HepG2 (cell line): ENCODE measurements around the gene GSTA5. TPM values are rescaled to one million over a fixed set of nuclear protein-coding genes. Genes with fewer than 3 reads are reported as not detected.

ENCODE experiments used
- ARID5B ChIP-seq: IDR thresholded peaks from 2 replicates; pipeline ENCODE4 v1.4.0; 2020; ENCODE audit warnings: mild to moderate bottlenecking, missing genetic modification reagents
- BCL6 ChIP-seq: IDR thresholded peaks from 2 replicates; pipeline ENCODE4 v1.6.1; 2016; ENCODE audit warnings: missing genetic modification reagents, missing compliant biosample characterization
- CREM ChIP-seq, 2 experiments: sonication (generic) in 1 of 2; formaldehyde crosslinking in 1 of 2; IDR thresholded peaks; 2 replicates each; pipeline versions ENCODE4 v1.4.0 to v1.6.1; 2016 to 2020; ENCODE audit warnings: antibody characterized with exemption in 1 of 2, mild to moderate bottlenecking in 1 of 2, missing genetic modification reagents in 1 of 2
- E2F1 ChIP-seq: sonication (generic); formaldehyde crosslinking; IDR thresholded peaks from 2 replicates; pipeline ENCODE4 v1.5.0; 2020; ENCODE audit warnings: missing genetic modification reagents
- FOXP4 ChIP-seq: sonication (generic); formaldehyde crosslinking; IDR thresholded peaks from 2 replicates; pipeline ENCODE4 v1.4.0; 2020; ENCODE audit warnings: missing genetic modification reagents
- HOXA5 ChIP-seq: sonication (generic); formaldehyde crosslinking; IDR thresholded peaks from 2 replicates; pipeline ENCODE4 v1.4.0; 2020; ENCODE audit warnings: missing genetic modification reagents
- ISX ChIP-seq: sonication (generic); formaldehyde crosslinking; conservative IDR thresholded peaks from 2 replicates; pipeline ENCODE4 v1.5.0; 2020; ENCODE audit warnings: missing genetic modification reagents
- JARID2 ChIP-seq: sonication (generic); formaldehyde crosslinking; IDR thresholded peaks from 2 replicates; pipeline ENCODE4 v1.8.1; 2023; ENCODE audit warnings: missing genetic modification reagents, inconsistent platforms; ENCODE audit not compliant: insufficient replicate concordance
- NKX3-1 ChIP-seq: sonication (generic); formaldehyde crosslinking; IDR thresholded peaks from 2 replicates; pipeline ENCODE4 v1.5.0; 2020; ENCODE audit warnings: missing genetic modification reagents
- POGZ ChIP-seq: sonication (generic); formaldehyde crosslinking; IDR thresholded peaks from 2 replicates; pipeline ENCODE4 v1.4.0; 2020; ENCODE audit warnings: mild to moderate bottlenecking, missing genetic modification reagents
- ZHX2 ChIP-seq, 2 experiments: sonication (generic) in 1 of 2; formaldehyde crosslinking in 1 of 2; IDR thresholded peaks; 2 replicates each; pipeline versions ENCODE4 v1.6.1 to v1.9.0; 2014 to 2022; ENCODE audit warnings: antibody characterized with exemption in 1 of 2, borderline replicate concordance in 1 of 2, inconsistent platforms in 1 of 2, low read depth in 1 of 2, missing genetic modification reagents in 1 of 2
- ZNF614 ChIP-seq: IDR thresholded peaks from 2 replicates; pipeline ENCODE4 v1.6.1; 2018; ENCODE audit warnings: missing biosample characterization, missing genetic modification reagents, inconsistent platforms, borderline replicate concordance
- ZNF619 ChIP-seq: sonication (generic); formaldehyde crosslinking; IDR thresholded peaks from 2 replicates; pipeline ENCODE4 v1.4.0; 2020; ENCODE audit warnings: mild to moderate bottlenecking, missing genetic modification reagents
- ZNF670 ChIP-seq: sonication (generic); formaldehyde crosslinking; IDR thresholded peaks from 2 replicates; pipeline ENCODE4 v1.8.0; 2022; ENCODE audit warnings: mild to moderate bottlenecking, missing genetic modification reagents, borderline replicate concordance
- polyA plus RNA-seq, 8 experiments: library from polyadenylated mRNA; depleted of rRNA in 3 of 8; stranded (reverse) in 7 of 8; unstranded in 1 of 8; fragments of >200 nt; fragmentation: Illumina TruSeq in 4 of 8; extraction: Trizol in 4 of 8; gene quantifications; 2 replicates each; pipeline versions ENCODE4 v1.2.1 to v1.2.3, GENCODE V29; 2011 to 2016; ENCODE audit warnings: low read depth in 4 of 8, missing spikeins in 1 of 8, mixed read lengths in 1 of 8; ENCODE audit not compliant: insufficient read depth in 1 of 8
- total RNA-seq, 5 experiments: library from RNA; depleted of rRNA; stranded (reverse); fragments of >200 nt; fragmentation: Illumina TruSeq; extraction: Trizol; gene quantifications; 2 replicates each; pipeline ENCODE4 v1.2.3, GENCODE V29; 2016; ENCODE audit warnings: low read depth in 1 of 5

Gene GSTA5
- total and polyA plus RNA-seq, 2 of the 13 experiments (the other 11 are each of a cell fraction or from before 2014, with no cell fraction given): not detected

GRCh38 chr6:52801188-52801841 is 39.3 kb downstream of the GSTA5 start (continued):
- TF ChIP-seq FOXP4 (CRISPR knock-in tag): peak; percentile 73; the same call in 1 of the 2 replicates
- TF ChIP-seq NKX3-1 (CRISPR knock-in tag): 0 out of 2 replicates have a peak, but pooled peaks have one; percentile 30
- TF ChIP-seq POGZ: peak; percentile 68
- peak; percentile 41; the same call in 1 of the 2 replicates for TF ChIP-seq ZNF670 (CRISPR knock-in tag)
- peak; percentile 68; the same call in 1 of the 2 replicates for TF ChIP-seq CREM (IDR thresholded peaks at IDR 0.05)
- TF ChIP-seq CREM (CRISPR knock-in tag; IDR thresholded peaks at IDR 0.05): no peak
- TF ChIP-seq BCL6: peak; percentile 73
- TF ChIP-seq ARID5B (CRISPR knock-in tag): peak; percentile 84
- TF ChIP-seq ISX (CRISPR knock-in tag): no peak
- TF ChIP-seq ZNF614 (CRISPR knock-in tag): no peak
- no peak for TF ChIP-seq ZNF619 (CRISPR knock-in tag)
- TF ChIP-seq ZHX2 (IDR thresholded peaks at IDR 0.05; ENCODE audit: low read depth): no peak
- 0 out of 2 replicates have a peak, but pooled peaks have one; percentile 35 for TF ChIP-seq ZHX2 (CRISPR knock-in tag; IDR thresholded peaks at IDR 0.05; ENCODE audit: borderline replicate concordance)
- no peak for TF ChIP-seq JARID2 (CRISPR knock-in tag)
- TF ChIP-seq E2F1 (CRISPR knock-in tag): peak; percentile 25; the same call in 1 of the 2 replicates
- peak; percentile 71; the same call in 1 of the 2 replicates for TF ChIP-seq HOXA5 (CRISPR knock-in tag)
